Mucosa of descending colon (tissue), 3 donors: ENCODE measurements around the gene GIPC2. TPM values are rescaled to one million over a fixed set of nuclear protein-coding genes. Genes with fewer than 3 reads are reported as not detected.
A peak's percentile ranks its signal among the peaks of the same experiment; 100 is the strongest.

Experiments
- ATAC-seq: fragments of 200-7000 bp; cut with Tn5 transposase; one replicate; pipeline ENCODE4 v1.9.1; 2020; ENCODE audit warnings: mild to moderate bottlenecking, moderate library complexity
- DNase-seq, 3 donors: peaks; one replicate each; pipeline ENCODE4 v3.0.0-alpha.2; 2020
- H3K36me3 ChIP-seq: fragments of 200-600 bp; one replicate; pipeline ENCODE4 v1.8.0; 2021; ENCODE audit warnings: low read depth, mild to moderate bottlenecking
- H3K4me1 ChIP-seq: fragments of 200-600 bp; one replicate; pipeline ENCODE4 v1.8.0; 2021; ENCODE audit warnings: low read depth, mild to moderate bottlenecking
- H3K4me3 ChIP-seq: fragments of 200-600 bp; one replicate; pipeline ENCODE4 v1.8.0; 2021; ENCODE audit warnings: mild to moderate bottlenecking
- H3K9me3 ChIP-seq: fragments of 200-600 bp; one replicate; pipeline ENCODE4 v1.8.0; 2021; ENCODE audit warnings: mild to moderate bottlenecking
- intact Hi-C, 2 donors: fragments of 100-400 bp; cut with DNase I in 1 of 2; cut with micrococcal nuclease in 1 of 2; formaldehyde crosslinking; loops; one replicate each; pipeline versions ENCODE4 v1.11.0 to v1.11.1; 2022; cut with DNase I, micrococcal nuclease
- total RNA-seq, 3 donors: library from RNA; stranded (reverse); fragmentation: NEBNext Ultra II Directional in 2 of 3; extraction: Animal tissue kit (Norgen Biotek cat#: 25700) in 2 of 3; gene quantifications; one replicate each; pipeline versions ENCODE4 v1.2.1 to v1.2.4, GENCODE V29; 2021 to 2023
- TF ChIP-seq, protein P1 (sequence below): fragments of 200-600 bp; IDR thresholded peaks from one replicate; pipeline ENCODE4 v1.8.0; 2022; ENCODE audit warnings: antibody characterized with exemption, mild to moderate bottlenecking
- donor health status: DM: no; HTN: no; CAD: no; lungs with moderate emphysema.
- donor health status: DM: no; HTN: no; CAD: no.
- donor health status: DM: no; HTN: yes; CAD: no.

Gene GIPC2
- total RNA-seq, 3 donors from 2014 or later: 12.8 to 34.7 (median 27.9) TPM

DNA sequence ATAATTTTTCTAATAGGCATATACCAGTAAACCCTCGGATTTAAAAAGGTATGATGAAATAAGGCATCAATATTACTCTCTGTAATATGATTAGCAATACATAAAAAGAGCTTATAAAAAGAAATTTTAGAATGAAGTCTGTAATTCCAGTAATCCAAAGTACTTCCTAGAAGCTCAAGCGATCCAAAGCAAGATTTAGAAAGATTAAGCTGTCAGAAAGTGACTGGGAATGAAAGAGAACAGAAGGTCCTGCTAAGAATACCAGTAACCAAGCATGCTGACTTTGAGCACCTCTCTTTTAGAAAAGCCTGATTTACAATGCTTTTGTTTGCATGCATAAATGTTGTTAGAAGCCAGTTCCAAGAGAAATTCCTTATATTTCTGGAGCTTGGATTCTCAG, 125.1 kb downstream of the GIPC2 start:
- ATAC-seq (no peak), DNase-seq (no peak)
- Histone ChIP-seq H3K4me3 (no peak overlapping the region), H3K4me1 (no peaks in the 10 kb centered on the region), H3K36me3 (no peaks in the 10 kb centered on the region), H3K9me3 (no peaks in the 10 kb centered on the region)
- intact Hi-C loops: no loop called here
- TF ChIP-seq, protein P1, sequence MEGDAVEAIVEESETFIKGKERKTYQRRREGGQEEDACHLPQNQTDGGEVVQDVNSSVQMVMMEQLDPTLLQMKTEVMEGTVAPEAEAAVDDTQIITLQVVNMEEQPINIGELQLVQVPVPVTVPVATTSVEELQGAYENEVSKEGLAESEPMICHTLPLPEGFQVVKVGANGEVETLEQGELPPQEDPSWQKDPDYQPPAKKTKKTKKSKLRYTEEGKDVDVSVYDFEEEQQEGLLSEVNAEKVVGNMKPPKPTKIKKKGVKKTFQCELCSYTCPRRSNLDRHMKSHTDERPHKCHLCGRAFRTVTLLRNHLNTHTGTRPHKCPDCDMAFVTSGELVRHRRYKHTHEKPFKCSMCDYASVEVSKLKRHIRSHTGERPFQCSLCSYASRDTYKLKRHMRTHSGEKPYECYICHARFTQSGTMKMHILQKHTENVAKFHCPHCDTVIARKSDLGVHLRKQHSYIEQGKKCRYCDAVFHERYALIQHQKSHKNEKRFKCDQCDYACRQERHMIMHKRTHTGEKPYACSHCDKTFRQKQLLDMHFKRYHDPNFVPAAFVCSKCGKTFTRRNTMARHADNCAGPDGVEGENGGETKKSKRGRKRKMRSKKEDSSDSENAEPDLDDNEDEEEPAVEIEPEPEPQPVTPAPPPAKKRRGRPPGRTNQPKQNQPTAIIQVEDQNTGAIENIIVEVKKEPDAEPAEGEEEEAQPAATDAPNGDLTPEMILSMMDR: no peak

DNA sequence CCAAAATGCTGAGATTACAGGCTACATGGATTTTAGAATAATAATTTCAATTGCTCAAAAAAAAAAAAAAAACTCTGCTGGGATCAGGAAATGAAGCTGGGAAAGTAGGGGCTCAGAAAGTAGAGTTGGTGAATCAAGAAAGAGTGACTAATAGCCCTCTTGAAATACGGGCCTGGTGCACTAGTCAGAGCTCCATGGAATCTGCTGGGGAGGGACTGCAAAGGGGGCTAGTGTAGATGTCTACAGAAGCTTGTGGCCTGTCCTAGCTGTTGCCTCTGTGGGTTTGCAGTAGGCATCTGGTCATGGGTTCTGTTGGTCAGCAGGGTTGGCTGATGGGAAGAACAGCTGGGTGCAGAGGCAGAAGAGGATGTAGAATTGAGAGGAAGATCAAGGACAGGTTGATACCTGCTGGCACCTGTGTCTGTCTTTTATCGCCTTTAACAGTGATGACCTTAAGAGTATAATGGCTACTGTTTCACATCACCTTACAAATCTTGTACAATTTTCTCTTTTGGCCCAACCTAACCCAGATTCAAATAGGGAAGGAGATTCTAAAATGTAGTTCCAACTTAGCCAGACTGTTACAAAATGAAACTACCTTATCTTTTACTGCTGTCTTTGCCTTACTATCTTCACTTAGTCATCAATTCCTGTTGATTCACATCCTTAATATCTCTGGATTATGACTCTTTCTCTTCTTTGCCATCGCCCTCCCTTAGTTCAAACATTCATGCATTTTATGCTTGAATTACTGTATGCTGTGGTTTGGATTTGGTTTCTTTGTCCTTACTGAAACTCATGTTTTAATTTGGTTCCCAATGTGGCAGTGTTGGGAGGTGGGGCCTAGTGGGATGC, 126.2 kb downstream of the GIPC2 start:
- Histone ChIP-seq H3K4me3 (no peak overlapping the region), H3K4me1 (peaks cover 7% of the 10 kb centered on the region), H3K9me3 (no peaks in the 10 kb centered on the region), H3K36me3 (no peaks in the 10 kb centered on the region)
- TF ChIP-seq, protein P1: no peak
- ATAC-seq: no peak
- DNase-seq: no peak
- intact Hi-C loops: no loop called here

DNA sequence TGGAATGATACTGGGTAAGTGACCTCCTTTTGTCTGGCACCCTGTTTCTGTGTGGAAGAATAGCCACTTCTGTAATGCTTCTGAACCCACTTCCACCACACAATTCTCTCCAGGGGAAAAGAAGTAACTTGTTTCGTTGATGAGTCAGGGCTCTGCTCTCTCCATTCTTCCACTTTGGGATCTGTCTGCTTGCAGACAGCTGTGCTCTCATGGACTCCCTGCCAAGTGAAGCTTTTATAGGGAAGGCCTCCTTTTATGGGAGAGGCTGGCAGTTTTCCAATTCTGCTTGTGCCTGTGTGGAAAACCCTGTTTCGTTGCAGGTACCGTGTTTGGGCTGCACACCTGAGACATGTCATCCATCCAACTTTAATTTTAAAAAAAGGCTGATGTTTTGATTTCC, 130.7 kb downstream of the GIPC2 start:
- no peak overlapping the region for H3K4me3 ChIP-seq
- TF ChIP-seq, protein P1: no peak
- peak; percentile 82 for ATAC-seq
- H3K36me3 ChIP-seq: no peaks in the 10 kb centered on the region
- intact Hi-C loops: no loop called here
- H3K9me3 ChIP-seq: no peaks in the 10 kb centered on the region
- peaks cover 9% of the 10 kb centered on the region for H3K4me1 ChIP-seq
- peak in 1 of 3 donors; percentile 82 for DNase-seq

DNA sequence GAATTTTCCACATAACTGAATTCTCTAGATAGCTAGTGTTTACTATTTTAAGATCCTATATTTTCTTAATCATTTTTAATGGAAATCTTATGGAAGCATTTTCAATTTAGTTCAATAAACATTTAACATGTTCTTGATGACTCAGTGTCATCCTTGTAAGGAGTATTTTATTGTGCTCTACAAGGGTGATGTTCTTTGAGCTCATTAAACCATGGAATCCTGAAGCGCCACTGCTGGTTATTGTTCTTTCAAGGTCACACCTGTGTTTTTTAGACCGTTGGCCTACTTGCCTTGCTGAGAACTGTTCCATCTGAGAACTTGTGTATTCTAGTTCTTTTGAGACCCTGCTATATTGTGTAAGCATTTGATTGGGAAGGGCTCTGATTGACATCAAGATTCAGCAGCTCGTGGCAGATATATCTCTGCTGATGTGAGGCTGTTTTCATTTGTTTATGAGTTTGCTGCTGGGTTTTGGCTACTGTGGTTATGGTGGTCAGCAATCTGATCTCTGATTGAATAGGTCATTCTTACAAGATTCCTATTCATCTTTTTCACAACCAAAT, 132.0 kb downstream of the GIPC2 start:
- peak; percentile 87 for ATAC-seq
- Histone ChIP-seq H3K9me3 (no peaks in the 10 kb centered on the region), H3K4me3 (no peak overlapping the region), H3K4me1 (peaks cover 9% of the 10 kb centered on the region), H3K36me3 (no peaks in the 10 kb centered on the region)
- DNase-seq: peak in 1 of 3 donors; percentile 17
- intact Hi-C loops: no loop called here
- TF ChIP-seq, protein P1: no peak

DNA sequence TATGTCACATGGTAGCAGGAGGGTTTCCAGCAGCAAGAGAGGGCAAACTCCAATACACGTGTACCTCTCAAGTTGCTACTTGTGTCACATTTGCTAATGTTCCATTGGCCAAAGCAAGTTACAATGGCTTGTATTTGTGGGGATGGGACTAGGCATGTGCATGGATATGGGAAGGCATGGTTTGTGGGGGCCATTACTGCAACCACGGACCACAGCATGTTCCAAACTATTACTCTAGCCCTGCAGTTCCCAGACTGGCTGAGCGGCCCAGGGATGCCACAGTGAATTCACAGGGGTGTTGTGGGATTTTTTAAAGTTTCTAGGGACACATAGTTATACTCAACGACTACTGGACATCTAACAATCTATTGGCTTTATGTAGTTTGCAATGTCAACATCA, 133.1 kb downstream of the GIPC2 start:
- Histone ChIP-seq H3K36me3 (no peaks in the 10 kb centered on the region), H3K9me3 (no peaks in the 10 kb centered on the region), H3K4me1 (peaks cover 9% of the 10 kb centered on the region), H3K4me3 (no peak overlapping the region)
- intact Hi-C loops: no loop called here
- TF ChIP-seq, protein P1: no peak
- no peak for DNase-seq
- no peak for ATAC-seq
